SW480 (cell line): ENCODE measurements around the gene BTNL9.
A peak's percentile ranks its signal among the peaks of the same experiment; 100 is the strongest.
"Not testable (repeated sequence)": the region's sequence is repeated elsewhere in the genome, so short reads cannot be mapped to it uniquely, and the experiment has no call there.

Experiments
- DNase-seq: peaks from one replicate; pipeline ENCODE4 v3.0.0-alpha.2; 2016; ENCODE audit warnings: low spot score

Gene BTNL9

GRCh38 chr5:181039931-181040630 is at the start of gene BTNL9:
BTNL9 (plus strand) TSS chr5:181040266; CDS start chr5:181045490, 5,224 bp downstream.
- no peak for DNase-seq

GRCh38 chr5:180990882-180991242 is 49.2 kb upstream of the BTNL9 start:
- DNase-seq, result no peak

GRCh38 chr5:181001947-181002346 is 38.1 kb upstream of the BTNL9 start:
- no peak for DNase-seq

DNA sequence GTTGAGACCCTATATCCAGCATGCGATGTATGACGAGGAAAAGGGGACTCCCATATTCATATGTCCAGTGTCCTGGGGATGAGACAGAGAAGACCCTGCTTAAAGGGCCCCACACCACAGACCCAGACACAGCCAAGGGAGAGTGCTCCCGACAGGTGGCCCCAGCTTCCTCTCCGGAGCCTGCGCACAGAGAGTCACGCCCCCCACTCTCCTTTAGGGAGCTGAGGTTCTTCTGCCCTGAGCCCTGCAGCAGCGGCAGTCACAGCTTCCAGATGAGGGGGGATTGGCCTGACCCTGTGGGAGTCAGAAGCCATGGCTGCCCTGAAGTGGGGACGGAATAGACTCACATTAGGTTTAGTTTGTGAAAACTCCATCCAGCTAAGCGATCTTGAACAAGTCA is 34.3 kb upstream of the BTNL9 start:
- no peak for DNase-seq

DNA sequence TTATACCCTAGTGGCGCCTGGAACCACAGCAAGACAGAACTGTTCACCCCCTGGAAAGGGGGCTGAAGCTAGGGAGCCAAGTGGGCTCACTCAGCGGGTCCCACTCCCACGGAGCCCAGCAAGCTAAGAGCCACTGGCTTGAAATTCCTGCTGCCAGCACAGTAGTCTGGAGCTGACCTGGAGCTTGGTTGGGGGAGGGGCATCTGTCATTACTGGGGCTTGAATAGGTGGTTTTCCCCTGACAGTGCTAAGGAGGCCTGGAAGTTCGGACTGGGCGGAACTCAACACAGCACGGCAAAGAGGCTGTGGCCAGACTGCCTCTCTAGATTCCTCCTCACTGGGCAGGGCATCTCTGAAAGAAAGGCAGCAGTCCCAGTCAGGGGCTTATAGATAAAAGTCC is 31.9 kb upstream of the BTNL9 start:
- DNase-seq, result no peak

- DNase-seq, result not testable (repeated sequence)
Observed at GRCh38 chr5:181010018-181010417, 30.0 kb upstream of the BTNL9 start.

DNA sequence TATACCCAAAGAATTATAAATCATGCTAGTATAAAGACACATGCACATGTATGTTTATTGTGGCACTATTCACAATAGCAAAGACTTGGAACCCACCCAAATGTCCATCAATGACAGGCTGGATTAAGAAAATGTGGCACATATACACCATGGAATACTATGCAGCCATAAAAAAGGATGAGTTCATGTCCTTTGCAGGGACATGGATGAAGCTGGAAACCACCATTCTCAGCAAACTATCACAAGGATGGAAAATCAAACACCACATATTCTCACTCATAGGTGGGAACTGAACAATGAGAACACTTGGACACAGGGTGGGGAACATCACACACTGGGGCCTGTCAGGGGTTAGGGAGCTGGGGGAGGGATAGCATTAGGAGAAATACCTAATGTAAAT is 25.4 kb upstream of the BTNL9 start:
- not testable (repeated sequence) for DNase-seq

- DNase-seq, result not testable (repeated sequence)
Observed at GRCh38 chr5:181017448-181017847, 22.6 kb upstream of the BTNL9 start.

DNA sequence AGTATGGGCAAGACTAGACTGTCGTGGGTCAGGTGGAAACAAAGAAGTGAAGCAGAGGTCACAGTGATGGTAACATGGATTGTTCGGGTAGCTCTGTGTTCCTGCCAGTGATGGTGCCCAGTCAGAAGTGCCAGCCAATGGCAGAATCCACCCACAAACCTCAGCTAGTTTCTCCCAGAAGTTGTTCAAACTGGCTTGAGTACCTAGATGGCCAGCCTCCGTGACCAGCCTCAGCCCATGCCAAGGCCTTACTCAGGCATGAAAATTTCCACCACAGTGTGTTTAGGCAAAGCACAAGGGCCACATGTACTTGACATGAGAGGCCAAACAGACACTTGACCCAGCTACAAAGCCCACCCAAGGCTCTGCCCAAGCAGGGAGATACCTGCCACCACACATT is 19.4 kb upstream of the BTNL9 start:
- DNase-seq, result no peak

- no peak for DNase-seq
Observed at GRCh38 chr5:181024245-181025064, 15.6 kb upstream of the BTNL9 start.

DNA sequence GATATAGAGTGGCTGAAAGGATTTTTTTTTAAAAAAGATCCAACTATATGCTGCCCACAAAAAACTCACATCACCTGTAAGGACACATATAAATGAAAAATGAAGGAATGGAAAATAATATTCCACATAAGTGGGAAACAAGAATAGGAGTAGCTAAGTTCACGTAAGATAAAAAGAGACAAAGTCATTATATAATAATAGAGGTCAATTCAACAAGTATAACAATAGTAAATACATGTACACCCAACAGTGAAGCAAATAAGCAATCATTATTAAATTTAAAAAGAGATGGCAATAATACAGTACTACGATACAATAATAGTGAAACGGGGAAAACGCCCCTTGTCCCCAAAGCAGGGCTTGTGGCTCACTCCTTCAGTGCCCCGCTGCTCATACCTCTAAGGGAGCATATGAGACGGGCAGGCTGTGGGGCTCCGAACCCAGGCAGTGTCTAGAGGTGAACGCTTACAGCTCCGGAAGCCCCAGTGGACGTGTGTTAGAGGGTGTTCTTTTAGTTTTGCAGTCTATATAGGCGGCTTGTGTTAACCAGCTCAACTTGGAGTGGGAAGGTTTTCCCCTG is 12.5 kb upstream of the BTNL9 start:
- no peak for DNase-seq

- peak; percentile 83 for DNase-seq
Observed at GRCh38 chr5:181028032-181028819, 11.8 kb upstream of the BTNL9 start.

- no peak for DNase-seq
Observed at GRCh38 chr5:181031716-181032115, 8.3 kb upstream of the BTNL9 start.

DNA sequence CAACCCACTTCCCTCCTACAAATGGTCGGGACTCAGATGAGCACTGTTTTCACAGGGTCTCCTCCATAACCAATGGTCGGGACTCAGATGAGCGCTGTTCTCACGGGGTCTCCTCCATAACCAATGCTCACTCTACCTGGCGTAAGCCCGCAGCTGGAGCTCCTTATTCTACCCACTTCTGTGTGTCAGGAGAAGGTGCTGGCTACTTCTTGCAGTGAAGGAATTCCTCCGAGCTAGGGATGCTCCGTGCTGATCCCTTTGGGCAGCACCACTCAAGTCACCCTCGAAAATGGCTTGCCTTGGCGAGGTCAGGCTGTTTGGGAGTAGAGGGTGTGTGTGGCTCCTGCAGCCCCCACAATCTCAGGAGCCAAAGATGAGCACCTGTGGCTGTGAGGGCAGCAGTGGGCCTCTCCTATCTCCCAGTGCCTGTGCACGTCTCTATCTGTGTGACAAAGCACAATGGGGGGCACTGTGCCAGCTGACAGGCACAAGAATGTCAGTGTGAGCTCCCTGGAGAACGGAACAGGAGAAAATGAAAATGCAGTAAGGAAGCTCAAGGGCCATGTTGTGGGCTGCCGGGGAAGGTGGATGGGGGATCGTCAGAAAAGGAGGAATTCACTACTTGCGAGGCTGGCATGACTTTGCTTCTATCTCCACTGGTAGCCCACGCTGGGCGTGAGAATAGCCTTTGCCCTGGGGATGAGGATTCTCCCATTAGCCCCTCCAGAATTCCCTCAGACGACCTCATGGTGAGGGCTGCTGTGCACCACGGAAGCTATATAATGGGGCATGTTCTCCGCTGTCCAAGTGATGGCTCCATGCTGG is 3.9 kb upstream of the BTNL9 start:
- no peak for DNase-seq

- no peak for DNase-seq
Observed at GRCh38 chr5:181036816-181037364, 3.2 kb upstream of the BTNL9 start.

DNA sequence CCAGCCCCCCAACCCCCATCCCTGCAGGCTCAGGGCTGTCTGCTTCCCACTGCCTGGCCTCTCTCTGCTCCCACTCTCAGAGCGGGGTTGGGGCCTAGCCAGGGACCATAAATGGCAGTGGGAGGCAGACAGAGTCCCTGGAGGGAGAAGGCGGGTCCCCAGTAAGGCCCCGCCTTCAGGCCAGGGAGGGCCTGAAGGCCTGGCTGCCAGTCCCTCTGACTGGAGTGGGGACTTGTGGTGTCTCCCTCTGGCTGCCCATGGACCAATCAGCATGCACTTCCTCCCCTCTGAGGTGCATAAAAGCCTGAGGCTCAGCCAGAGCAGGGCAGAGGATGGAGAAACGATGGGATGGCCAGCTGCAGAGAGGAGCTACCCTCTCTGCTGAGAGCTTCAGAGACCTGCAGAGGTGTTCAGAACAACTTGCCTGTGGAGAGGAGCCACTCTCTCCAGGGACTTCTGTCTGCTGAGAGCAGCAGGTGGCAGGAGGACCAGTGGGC is 2.7 kb upstream of the BTNL9 start:
- DNase-seq, result peak; percentile 49

DNA sequence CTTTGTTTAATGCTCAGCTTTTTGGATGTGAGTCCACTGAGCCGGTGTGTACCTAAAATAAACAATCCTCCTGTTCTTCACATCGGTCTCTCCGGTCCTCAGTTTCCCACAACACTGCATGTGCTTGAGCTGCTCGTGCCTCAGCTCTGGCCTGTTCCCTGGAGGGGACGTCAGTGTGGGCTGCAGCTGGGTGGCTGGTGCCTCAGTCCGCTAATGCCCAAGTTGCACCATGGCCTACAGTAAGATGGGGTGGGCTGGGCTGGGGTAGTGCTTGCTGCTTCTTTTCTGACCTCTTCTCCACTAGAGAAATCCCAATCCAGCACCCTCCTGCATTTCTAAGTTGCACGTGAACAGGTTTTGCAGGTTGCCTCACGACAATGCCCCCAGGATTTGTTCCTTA is 595 bp upstream of the BTNL9 start:
- no peak for DNase-seq

GRCh38 chr5:181040631-181040945 is 522 bp downstream of the BTNL9 start:
- DNase-seq, result no peak

DNA sequence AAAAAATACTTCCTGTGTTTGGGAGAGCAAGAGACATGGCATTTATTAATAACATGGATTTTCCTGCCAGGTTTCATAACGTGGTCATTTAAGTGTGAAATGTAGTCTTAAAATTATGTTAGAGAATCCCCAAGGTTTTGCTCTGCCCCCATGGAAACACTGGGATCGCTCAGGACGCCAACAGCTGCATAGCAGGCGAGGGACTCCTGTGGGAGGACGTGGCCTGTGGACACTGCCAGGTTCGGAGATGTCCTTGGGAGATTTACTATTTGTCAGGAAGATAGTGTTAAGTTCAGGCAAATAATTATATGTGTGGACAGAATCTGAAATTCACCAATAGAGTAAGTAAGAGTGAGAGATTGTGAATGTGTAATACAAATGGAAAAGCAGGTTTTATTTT is 977 bp downstream of the BTNL9 start:
- no peak for DNase-seq

DNA sequence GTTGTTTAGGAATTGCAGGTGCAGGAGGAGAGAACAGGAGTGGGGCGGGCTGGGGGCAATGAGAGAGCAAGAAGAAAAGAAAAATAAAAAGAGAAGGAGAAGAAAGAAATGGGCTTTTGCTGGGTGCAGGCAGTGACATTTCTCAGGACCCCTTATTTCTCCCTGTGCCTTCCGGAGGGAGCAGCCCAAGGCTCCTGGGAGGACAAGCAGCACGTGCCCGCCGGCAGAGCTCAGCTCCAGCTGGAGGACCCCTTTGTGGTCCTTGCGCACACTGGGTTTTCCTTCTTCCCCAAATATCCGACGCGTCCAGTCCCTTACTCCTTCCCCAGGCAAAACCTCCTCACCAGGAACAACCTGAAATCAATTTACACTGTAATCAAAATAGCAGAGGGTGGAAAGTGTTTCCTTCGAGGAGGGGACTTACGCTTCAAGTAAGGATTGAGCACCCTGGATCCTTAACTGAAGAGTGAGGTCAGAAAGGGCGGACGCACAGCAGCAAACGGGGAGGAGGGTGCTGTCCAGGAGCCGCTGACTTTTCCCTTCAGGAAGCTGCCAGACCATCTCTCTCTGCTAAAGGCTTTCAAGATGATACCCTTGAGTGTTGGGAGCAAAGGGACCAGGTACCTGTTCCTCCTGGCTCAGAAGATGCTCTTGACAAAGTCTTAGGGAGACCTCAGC is 2.1 kb downstream of the BTNL9 start:
- no peak for DNase-seq

- no peak for DNase-seq
Observed at GRCh38 chr5:181042722-181043121, 2.7 kb downstream of the BTNL9 start.
